ENCODE data around the gene LIME1. TPM values are rescaled to one million over a fixed set of nuclear protein-coding genes. Genes with fewer than 3 reads are reported as not detected.

Gene LIME1
- total RNA-seq, 1 experiment from 2014 or later, result 17.5 TPM

DNA sequence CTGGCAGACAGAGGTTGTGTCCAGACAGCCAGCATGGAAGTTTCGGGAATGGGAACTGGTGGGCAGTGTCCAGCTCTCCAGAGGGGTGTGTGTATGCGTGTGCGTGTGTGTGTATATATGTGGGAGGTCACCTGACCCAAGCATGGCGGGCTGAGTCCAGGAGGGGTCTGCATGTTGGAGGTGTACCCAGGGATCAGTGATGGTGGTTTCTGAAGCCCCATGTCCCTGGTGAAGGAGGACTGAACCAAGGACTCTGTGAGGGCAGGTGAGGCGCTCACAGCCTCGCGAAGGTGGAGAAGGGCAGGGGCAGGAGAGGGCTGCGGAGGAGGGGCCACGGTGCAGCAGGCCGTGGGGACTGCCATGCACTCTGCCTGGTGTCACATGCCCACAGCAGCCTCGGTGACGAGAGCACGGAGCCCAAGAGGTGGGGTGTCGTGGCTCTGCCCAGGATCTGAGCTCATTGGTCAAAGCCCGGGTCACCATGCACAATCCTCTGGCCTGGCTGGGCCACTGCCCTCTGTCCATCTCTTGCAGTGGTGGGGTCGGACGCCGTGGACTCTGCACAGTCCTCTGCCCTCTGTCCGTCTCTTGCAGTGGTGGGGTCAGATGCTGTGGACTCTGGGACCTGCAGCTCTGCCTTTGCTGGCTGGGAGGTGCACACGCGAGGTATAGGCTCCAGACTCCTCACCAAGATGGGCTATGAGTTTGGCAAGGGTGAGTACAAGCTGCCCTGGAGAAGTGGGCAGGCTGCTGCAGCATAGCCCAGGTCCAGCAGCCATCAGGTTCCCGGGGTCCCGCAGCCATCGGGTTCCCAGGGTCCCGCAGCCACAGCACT lies 2.1 kb upstream of the LIME1 start:
- no peak for DNase-seq (ENCODE audit: low read depth)
- in situ Hi-C loops (cut with HindIII; ENCODE audit: low pct_unique_long_range_greater_than_20kb, low sequenced_read_pairs), result no loop called here

DNA sequence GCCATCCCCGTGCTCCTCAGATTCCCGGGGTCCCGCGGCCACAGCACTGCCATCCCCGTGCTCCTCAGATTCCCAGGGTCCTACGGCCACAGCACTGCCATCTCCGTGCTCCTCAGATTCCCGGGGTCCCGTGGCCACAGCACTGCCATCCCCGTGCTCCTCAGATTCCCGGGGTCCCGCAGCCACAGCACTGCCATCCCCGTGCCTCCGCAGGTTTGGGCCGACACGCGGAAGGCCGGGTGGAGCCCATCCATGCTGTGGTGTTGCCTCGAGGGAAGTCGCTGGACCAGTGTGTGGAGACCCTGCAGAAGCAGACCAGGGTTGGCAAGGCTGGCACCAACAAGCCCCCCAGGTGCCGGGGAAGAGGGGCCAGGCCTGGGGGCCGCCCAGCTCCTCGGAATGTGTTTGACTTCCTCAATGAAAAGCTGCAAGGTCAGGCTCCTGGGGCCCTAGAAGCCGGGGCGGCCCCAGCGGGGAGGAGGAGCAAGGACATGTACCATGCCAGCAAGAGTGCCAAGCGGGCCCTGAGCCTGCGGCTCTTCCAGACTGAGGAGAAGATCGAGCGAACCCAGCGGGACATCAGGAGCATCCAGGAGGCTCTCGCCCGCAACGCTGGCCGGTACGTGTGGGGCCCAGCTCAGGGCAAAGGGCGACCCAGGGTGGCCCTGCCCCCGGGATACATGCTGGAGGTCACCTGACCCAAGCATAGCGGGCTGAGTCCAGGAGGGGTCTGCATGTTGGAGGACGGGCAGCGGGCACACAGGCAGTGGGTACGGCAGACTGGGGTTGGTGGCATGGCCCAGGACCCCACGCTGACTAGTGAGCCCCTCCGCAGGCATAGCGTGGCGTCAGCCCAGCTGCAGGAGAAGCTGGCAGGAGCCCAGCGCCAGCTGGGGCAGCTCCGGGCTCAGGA lies 1.3 kb upstream of the LIME1 start:
- DNase-seq (ENCODE audit: low read depth), result no peak
- in situ Hi-C loops (cut with HindIII; ENCODE audit: low pct_unique_long_range_greater_than_20kb, low sequenced_read_pairs), result no loop called here

DNA sequence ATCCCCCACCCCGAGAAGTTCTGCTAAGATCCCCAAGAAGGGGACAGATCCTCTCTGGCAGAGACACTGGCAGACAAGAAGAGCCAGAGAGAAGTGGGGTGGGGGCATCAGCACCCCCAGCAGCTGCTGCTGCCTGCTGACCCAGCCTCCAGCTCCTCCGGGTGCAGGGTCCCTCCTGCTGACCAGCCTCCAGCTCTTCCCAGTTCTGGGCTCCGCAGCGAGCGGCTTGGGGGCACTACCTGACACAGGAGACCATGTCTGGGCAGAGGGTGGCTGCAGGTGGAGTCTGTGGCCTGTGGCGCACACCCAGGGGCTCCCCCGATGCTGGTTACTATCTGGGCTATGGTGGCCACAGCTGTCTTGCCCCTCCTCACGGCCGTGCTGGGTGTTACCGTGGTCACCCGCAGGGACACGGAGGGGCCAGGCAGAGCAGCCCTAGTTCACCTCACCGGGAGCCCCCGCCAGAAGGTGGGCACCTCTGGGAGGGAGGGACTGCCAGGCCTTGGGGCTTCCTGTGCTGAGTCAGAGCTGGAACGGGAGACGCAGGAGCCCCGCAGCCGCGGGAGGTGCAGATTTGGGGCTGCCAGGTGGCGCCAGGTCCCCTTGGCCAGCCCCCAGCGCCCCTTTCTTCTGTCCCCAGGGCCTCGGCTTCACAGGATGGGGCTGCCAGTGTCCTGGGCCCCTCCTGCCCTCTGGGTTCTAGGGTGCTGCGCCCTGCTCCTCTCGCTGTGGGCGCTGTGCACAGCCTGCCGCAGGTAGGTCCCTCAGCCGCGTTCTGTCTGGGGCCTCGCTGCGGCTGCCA lies 630 bp downstream of the LIME1 start:
- no peak for DNase-seq (ENCODE audit: low read depth)
- in situ Hi-C loops (cut with HindIII; ENCODE audit: low pct_unique_long_range_greater_than_20kb, low sequenced_read_pairs), result no loop called here

DNA sequence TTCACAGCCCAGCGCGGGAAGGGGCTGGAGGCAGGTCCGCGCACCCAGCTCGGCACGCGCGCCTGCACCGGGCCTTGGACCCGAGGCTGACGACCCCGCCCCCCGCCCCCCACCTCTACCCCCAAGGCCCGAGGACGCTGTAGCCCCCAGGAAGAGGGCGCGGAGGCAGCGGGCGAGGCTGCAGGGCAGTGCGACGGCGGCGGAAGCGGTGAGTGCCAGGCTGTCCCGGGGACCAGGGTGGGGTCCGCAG lies 1.2 kb downstream of the LIME1 start:
- in situ Hi-C loops (cut with HindIII; ENCODE audit: low pct_unique_long_range_greater_than_20kb, low sequenced_read_pairs), result no loop called here
- DNase-seq (ENCODE audit: low read depth), result no peak

DNA sequence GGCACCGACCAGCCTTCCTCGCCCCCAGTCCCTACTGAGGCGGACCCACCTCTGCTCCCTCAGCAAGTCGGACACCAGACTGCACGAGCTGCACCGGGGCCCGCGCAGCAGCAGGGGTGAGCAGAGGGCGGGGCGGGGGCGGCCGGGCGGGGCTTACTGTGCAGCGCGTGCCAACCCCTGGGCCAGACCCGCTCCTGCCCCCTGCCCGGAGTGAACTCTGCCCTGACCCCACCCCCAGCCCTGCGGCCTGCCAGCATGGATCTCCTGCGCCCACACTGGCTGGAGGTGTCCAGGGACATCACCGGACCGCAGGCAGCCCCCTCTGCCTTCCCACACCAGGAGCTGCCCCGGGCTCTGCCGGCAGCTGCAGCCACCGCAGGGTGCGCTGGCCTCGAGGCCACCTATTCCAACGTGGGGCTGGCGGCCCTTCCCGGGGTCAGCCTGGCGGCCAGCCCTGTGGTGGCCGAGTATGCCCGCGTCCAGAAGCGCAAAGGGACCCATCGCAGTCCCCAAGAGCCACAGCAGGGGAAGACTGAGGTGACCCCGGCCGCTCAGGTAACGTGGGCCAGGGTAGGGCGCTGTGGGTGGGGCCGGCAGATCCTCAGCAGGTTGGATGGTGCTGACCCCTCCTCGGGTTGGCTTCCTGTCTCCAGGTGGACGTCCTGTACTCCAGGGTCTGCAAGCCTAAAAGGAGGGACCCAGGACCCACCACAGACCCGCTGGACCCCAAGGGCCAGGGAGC lies 1.7 kb downstream of the LIME1 start:
- in situ Hi-C loops (cut with HindIII; ENCODE audit: low pct_unique_long_range_greater_than_20kb, low sequenced_read_pairs), result no loop called here

DNA sequence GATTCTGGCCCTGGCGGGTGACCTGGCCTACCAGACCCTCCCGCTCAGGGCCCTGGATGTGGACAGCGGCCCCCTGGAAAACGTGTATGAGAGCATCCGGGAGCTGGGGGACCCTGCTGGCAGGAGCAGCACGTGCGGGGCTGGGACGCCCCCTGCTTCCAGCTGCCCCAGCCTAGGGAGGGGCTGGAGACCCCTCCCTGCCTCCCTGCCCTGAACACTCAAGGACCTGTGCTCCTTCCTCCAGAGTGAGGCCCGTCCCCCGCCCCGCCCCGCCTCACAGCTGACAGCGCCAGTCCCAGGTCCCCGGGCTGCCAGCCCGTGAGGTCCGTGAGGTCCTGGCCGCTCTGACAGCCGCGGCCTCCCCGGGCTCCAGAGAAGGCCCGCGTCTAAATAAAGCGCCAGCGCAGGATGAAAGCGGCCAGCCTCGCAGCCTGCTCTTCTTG lies 2.2 kb downstream of the LIME1 start:
- DNase-seq (ENCODE audit: low read depth), result no peak
- in situ Hi-C loops (cut with HindIII; ENCODE audit: low pct_unique_long_range_greater_than_20kb, low sequenced_read_pairs), result no loop called here

More for the DNA sequence above, 1.7 kb downstream of the LIME1 start:
- DNase-seq (ENCODE audit: low read depth), result no peak

DNA sequence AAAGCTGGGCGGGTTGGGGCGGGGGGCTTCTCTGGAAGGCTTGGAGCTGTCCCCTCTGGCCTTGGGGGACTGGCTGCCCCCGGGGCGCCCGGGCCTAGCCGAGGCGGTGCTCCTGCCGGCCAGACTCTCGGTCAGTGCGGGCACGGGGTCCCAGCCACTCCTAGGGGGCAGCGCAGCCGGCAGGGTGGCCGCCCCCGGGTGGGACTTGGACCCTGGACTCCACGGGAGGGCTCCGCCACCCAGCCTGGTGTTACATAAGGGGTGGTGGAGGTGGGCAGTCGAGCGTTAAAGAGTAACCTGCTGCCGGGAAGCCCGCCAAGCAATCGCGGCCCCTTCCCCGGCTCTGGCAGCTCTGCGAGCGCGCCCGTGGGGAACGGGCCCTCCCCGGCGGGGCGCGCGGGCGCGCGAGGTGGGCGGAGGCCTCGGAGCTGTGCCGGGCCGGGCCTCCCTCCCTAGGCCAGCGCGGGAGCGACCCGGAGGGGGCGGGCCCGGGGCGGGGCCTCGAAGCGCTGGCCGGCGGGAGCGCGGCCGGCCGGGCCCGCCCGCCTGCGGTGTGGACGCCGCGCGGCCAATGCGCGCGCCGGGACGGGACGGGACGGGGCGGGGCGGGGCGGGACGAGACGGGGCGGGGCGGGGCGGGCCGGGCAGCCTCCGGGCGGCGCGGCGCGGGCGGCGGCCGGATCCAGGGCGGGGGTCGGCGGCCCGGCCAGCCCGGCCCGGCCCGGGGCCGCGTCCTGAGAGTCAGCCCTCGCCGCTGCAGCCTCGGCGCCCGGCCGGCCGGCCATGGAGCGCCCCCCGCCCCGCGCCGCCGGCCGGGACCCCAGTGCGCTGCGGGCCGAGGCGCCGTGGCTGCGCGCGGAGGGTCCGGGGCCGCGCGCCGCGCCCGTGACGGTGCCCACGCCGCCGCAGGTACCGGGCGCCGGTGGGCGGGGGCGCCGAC lies 2.9 kb downstream of the LIME1 start, which contains the start of gene SLC2A4RG:
Gene SLC2A4RG, plus strand, starts transcription at position 647 of the 940 bp plus-strand sequence. Its CDS starts 137 bp downstream, at position 784.
- in situ Hi-C loops (cut with HindIII; ENCODE audit: low pct_unique_long_range_greater_than_20kb, low sequenced_read_pairs), result no loop called here
- peak; percentile 62 for DNase-seq (ENCODE audit: low read depth)

DNA sequence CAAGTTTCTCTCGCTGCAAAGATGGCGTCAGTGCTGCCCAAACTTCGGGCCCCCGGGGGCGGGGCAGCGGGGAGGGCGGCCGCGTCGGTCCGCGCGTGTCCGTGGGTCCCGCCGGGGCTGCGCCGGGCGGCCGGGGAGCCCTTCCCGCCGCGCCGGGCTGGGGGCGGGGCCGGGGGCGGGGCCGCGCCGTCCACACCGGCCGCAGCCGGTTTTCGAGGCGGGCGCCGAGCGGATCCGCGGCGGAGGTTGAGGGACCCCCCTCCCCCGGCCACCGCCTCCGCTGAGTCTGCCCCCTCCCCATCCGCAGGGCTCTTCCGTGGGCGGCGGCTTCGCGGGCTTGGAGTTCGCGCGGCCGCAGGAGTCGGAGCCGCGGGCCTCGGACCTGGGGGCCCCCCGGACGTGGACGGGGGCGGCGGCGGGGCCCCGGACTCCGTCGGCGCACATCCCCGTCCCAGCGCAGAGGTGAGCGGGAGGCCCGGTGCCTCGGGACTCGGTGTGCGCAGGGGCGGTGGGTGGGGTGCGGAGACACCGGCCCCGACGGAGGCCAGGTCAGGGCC lies 3.7 kb downstream of the LIME1 start:
- DNase-seq (ENCODE audit: low read depth), result no peak
- in situ Hi-C loops (cut with HindIII; ENCODE audit: low pct_unique_long_range_greater_than_20kb, low sequenced_read_pairs), result no loop called here

DNA sequence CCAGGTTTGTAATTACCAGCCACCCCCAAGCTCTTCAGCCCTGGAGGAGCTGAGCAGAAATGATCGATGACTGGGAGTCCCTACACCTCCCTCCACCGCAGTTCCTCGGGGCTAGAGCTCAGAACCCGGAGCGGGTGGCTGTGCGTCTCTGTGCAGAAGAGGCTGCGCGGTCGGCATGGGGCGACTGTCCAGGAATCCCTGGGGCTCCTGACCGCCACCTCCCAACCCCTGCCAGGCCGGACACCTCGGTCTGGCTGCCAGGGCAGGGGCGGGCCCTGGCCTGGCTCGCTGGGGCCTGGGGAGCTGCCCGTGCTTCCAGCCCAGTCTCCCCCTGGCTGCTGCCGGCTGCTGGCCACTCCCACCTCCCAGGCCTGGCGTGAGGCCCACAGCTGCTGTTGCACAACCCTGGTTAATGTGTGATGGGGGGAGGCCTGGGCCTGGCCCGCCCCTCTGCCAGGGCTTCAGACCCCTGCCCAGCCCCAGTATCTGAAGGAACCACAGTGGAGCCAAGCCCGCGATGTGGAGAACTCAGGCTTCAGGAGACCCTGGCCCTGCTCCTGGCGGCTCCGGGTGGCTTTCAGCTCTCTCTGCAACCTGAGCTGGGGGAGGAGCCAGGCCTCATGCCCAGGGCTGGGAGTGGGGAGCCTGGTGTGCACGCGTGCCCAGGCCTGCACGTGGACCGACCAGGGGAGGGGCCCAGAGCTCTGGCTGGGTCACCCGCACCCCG lies 4.3 kb downstream of the LIME1 start:
- DNase-seq (ENCODE audit: low read depth), result peak; percentile 96
- in situ Hi-C loops (cut with HindIII; ENCODE audit: low pct_unique_long_range_greater_than_20kb, low sequenced_read_pairs), result no loop called here

DNA sequence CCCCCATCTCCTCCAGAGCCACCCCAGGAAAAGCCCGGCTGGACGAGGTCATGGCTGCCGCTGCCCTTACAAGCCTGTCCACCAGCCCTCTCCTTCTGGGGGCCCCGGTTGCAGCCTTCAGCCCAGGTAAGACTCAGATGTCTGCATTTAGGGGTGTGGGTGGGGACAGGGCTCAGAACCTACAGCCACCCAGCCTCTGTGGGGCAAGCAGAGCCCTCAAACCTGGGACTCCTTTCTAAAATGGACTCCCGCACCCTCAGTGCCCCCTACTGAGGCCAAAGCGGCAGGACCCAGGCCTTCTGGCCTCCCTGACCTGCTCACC lies 4.9 kb downstream of the LIME1 start:
- DNase-seq (ENCODE audit: low read depth), result no peak

DNA sequence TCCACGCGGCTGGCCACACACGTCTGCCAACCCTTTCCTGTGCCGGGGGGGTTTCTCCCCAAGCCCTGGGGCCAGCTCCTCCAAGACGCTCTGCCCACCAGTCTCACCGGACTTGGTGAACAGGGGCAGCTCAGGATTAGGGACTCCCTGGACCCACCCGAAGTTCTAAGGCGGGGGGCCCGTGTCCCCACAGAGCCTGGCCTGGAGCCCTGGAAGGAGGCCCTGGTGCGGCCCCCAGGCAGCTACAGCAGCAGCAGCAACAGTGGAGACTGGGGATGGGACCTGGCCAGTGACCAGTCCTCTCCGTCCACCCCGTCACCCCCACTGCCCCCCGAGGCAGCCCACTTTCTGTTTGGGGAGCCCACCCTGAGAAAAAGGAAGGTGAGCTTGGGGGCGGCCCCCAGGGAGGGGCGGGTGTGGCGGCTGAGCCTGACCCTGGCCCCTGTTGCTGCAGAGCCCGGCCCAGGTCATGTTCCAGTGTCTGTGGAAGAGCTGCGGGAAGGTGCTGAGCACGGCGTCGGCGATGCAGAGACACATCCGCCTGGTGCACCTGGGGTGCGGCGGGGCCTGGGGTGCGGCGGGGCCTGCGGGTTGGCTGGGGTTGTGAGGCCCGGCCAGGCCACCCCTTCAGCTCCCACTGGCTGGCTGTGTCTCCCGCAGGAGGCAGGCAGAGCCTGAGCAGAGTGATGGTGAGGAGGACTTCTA lies 5.4 kb downstream of the LIME1 start:
- in situ Hi-C loops (cut with HindIII; ENCODE audit: low pct_unique_long_range_greater_than_20kb, low sequenced_read_pairs), result no loop called here
- no peak for DNase-seq (ENCODE audit: low read depth)

More for the DNA sequence above, 4.9 kb downstream of the LIME1 start:
- in situ Hi-C loops (cut with HindIII; ENCODE audit: low pct_unique_long_range_greater_than_20kb, low sequenced_read_pairs), result no loop called here

DNA sequence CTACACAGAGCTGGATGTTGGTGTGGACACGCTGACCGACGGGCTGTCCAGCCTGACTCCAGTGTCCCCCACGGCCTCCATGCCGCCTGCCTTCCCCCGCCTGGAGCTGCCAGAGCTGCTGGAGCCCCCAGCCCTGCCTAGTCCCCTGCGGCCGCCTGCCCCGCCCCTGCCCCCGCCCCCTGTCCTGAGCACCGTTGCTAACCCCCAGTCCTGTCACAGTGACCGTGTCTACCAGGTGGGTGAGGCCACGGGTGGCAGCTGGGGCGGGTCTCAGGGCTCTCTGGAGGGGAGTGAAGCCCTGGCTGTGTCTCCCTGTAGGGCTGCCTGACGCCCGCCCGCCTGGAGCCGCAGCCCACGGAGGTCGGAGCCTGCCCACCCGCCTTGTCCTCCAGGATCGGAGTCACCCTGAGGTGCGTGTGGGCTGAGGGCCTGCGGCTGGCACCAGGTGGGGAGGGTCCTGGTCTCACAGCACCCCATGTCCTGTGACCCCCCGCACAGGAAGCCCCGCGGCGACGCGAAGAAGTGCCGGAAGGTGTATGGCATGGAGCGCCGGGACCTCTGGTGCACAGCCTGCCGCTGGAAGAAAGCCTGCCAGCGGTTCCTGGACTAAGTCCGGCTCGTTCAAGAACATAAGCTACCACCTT lies 6.0 kb downstream of the LIME1 start:
- no peak for DNase-seq (ENCODE audit: low read depth)
- in situ Hi-C loops (cut with HindIII; ENCODE audit: low pct_unique_long_range_greater_than_20kb, low sequenced_read_pairs), result no loop called here

DNA sequence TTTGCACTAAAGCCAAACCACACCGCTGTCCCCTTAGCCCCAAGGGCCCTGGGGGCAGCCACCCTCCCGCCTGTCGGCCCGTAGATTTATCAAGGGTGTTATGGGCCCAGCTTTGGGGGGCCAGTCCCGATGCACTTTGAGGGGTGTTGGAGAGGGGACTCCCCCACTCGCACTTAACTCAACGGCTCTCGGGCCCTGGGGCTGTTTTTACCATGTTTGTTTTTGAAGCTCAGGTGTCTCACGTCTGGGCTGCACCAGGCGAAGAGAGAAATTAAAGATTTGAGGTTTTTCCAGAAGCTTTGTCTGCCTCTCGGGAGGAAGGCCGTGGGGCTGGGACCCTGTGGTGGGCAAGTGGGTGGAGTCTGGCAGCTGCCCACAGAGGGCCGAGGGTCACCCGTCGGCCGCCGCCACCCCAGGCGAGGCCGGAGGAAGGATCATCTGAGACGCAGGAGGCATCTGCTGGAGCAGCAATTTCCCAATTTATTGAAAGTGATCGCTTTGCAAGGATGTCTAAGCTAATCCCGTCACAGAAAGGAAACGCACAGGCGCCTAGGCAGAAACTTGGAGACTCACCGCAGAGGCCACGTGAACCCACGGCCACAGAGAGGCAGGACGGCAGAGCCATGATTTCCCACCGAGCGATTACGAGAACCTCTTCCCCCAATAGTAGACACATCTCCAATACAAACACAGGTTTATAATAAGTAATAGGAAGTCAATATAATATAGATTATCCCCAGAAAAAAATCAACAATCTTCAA lies 6.9 kb downstream of the LIME1 start:
- DNase-seq (ENCODE audit: low read depth), result no peak
- in situ Hi-C loops (cut with HindIII; ENCODE audit: low pct_unique_long_range_greater_than_20kb, low sequenced_read_pairs), result no loop called here

DNA sequence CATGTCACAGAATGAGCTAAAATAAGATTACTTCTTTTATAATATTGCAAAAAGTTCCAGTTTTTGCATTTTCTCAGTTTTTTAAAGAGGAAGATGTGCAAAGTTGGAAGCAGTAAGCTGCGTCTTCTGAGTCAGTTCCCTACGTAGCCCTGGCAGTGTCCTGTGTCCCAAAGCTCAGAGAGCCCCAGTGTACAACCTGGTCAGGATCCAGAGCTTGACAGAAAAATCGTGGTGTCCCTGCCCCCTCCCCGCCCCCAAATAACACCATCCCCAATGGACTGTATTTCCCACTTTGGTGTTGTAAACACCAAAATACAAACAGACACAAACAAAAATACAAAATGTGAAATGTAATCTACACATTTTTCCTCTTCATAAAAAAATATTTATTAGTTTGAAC lies 7.7 kb downstream of the LIME1 start:
- in situ Hi-C loops (cut with HindIII; ENCODE audit: low pct_unique_long_range_greater_than_20kb, low sequenced_read_pairs), result no loop called here
- DNase-seq (ENCODE audit: low read depth), result no peak
